K562 (cell line): ENCODE results near the gene CAPN7. TPM values are rescaled to one million over a fixed set of nuclear protein-coding genes. Genes with fewer than 3 reads are reported as not detected.

Experiments used
- FIP1L1 ChIP-seq: fragments of 200-400 bp; formaldehyde crosslinking; IDR thresholded peaks from 2 replicates; pipeline ENCODE4 v1.6.1; 2018; ENCODE audit warnings: mild to moderate bottlenecking, low read depth, low read length; ENCODE audit not compliant: poor library complexity, severe bottlenecking
- HDAC2 ChIP-seq: fragments of 450-650 bp; IDR thresholded peaks from 2 replicates; pipeline ENCODE4 v1.6.1; 2016; ENCODE audit warnings: mild to moderate bottlenecking
- NFRKB ChIP-seq: fragments of 450-650 bp; IDR thresholded peaks from 2 replicates; pipeline ENCODE4 v1.6.1; 2016; ENCODE audit warnings: low read depth
- SP2 ChIP-seq: IDR thresholded peaks from 2 replicates; pipeline ENCODE4 v1.6.1; 2011; ENCODE audit warnings: mild to moderate bottlenecking, low read depth, low read length, moderate library complexity; ENCODE audit not compliant: poor library complexity, severe bottlenecking; ENCODE audit errors: extremely low read depth
- TFAP4 ChIP-seq: sonication (generic); formaldehyde crosslinking; IDR thresholded peaks from 2 replicates; pipeline ENCODE4 v1.8.0; 2022; ENCODE audit warnings: missing genetic modification reagents, mild to moderate bottlenecking, moderate library complexity, borderline replicate concordance
- ZBTB33 ChIP-seq: sonication (generic); formaldehyde crosslinking; IDR thresholded peaks from 2 replicates; pipeline ENCODE4 v1.8.1; 2023; ENCODE audit warnings: mild to moderate bottlenecking, missing genetic modification reagents
- ZBTB40 ChIP-seq, 2 experiments: fragments of 450-650 bp in 1 of 2; sonication (generic) in 1 of 2; formaldehyde crosslinking in 1 of 2; IDR thresholded peaks; 2 replicates each; pipeline versions ENCODE4 v1.7.1 to v1.9.0; 2016 to 2022; ENCODE audit warnings: inconsistent platforms in 1 of 2, mild to moderate bottlenecking in 1 of 2, missing genetic modification reagents in 1 of 2
- ZKSCAN8 ChIP-seq: fragments of 200-800 bp; sonication (Bioruptor generic); IDR thresholded peaks from 2 replicates; pipeline ENCODE4 v1.6.1; 2016; ENCODE audit warnings: missing genetic modification characterization, missing compliant biosample characterization
- polyA plus RNA-seq, 8 experiments: library from polyadenylated mRNA; depleted of rRNA in 4 of 8; stranded (reverse) in 5 of 8; unstranded in 3 of 8; fragments of >200 nt; fragmentation: Nextera tagmentation in 2 of 8; fragmentation: Illumina TruSeq in 1 of 8; extraction: Ambion mirVana in 2 of 8; extraction: Trizol in 1 of 8; gene quantifications; 2 replicates each; pipeline versions ENCODE4 v1.2.1 to v1.2.3, GENCODE V29; 2011 to 2014; ENCODE audit warnings: inconsistent platforms in 1 of 8, missing spikeins in 1 of 8
- total RNA-seq, 7 experiments: library from RNA; depleted of rRNA in 6 of 7; stranded (reverse); fragments of >200 nt in 6 of 7; fragmentation: Illumina TruSeq in 2 of 7; extraction: Trizol in 2 of 7; gene quantifications; 2 replicates each; pipeline versions ENCODE4 v1.2.1 to v1.2.3, GENCODE V29; 2011 to 2021; ENCODE audit warnings: low replicate concordance in 1 of 7

The CAPN7 gene
- total and polyA plus RNA-seq, 9 of the 15 experiments (the other 6 are each of a cell fraction or from before 2014, with no cell fraction given): 6.5 to 42.7 (median 32.7) TPM

- TF ChIP-seq TFAP4 (CRISPR knock-in tag) (no peak), ZKSCAN8 (CRISPR knock-in tag) (no peak), NFRKB (no peak), SP2 (no peak), ZBTB33 (CRISPR knock-in tag) (no peak), FIP1L1 (no peak), ZBTB40 (IDR thresholded peaks at IDR 0.05) (peak; percentile 62), ZBTB40 (CRISPR knock-in tag; IDR thresholded peaks at IDR 0.05) (no peak), HDAC2 (no peak)
Measured at GRCh38 chr3:15300323-15301078, 94.5 kb downstream of the CAPN7 start (continued).
